ENCODE measurements around the gene MRPL43.

DNA sequence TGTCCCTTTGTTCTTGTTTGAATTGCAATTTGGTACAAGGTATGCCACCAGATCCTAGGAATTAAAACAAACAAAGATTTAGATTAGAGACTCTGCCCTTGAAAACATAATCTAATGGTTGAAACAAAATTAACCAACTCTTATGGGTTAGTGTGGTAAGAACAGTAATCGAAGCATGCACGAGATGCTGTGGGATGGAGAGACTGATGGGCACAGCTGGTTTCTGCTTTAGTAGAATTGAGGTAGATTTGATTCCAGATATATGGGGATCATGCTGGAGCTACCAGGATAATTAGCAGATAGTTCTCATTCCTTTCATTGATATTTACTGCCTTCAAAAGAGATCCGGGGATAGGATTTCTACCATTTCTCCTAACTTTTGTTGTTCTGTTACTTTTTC lies 38.4 kb downstream of the MRPL43 start:
- TF ChIP-seq, protein P1, sequence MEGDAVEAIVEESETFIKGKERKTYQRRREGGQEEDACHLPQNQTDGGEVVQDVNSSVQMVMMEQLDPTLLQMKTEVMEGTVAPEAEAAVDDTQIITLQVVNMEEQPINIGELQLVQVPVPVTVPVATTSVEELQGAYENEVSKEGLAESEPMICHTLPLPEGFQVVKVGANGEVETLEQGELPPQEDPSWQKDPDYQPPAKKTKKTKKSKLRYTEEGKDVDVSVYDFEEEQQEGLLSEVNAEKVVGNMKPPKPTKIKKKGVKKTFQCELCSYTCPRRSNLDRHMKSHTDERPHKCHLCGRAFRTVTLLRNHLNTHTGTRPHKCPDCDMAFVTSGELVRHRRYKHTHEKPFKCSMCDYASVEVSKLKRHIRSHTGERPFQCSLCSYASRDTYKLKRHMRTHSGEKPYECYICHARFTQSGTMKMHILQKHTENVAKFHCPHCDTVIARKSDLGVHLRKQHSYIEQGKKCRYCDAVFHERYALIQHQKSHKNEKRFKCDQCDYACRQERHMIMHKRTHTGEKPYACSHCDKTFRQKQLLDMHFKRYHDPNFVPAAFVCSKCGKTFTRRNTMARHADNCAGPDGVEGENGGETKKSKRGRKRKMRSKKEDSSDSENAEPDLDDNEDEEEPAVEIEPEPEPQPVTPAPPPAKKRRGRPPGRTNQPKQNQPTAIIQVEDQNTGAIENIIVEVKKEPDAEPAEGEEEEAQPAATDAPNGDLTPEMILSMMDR (IDR thresholded peaks at IDR 0.05), result no peak
- TF ChIP-seq EZH2 (IDR thresholded peaks at IDR 0.05) (no peak), EZH2phosphoT487 (IDR thresholded peaks at IDR 0.05) (no peak)

All from neural progenitor cell (in vitro differentiated cells).